DOHH2 (cell line): ENCODE results near the gene C2CD3.

Experiments used
- EZH2phosphoT487 ChIP-seq: fragments of 200-600 bp; sonication (generic); IDR thresholded peaks from 2 replicates; pipeline ENCODE4 v1.6.1; 2017; ENCODE audit warnings: borderline replicate concordance, mild to moderate bottlenecking, antibody characterized with exemption, low read length, moderate library complexity, mixed read lengths
- TF ChIP-seq, protein P1 (sequence below): fragments of 200-600 bp; sonication (generic); IDR thresholded peaks from one replicate; pipeline ENCODE4 v1.5.1; 2014; ENCODE audit warnings: antibody characterized with exemption, mild to moderate bottlenecking, low read depth, low read length; ENCODE audit not compliant: poor library complexity, severe bottlenecking

DNA sequence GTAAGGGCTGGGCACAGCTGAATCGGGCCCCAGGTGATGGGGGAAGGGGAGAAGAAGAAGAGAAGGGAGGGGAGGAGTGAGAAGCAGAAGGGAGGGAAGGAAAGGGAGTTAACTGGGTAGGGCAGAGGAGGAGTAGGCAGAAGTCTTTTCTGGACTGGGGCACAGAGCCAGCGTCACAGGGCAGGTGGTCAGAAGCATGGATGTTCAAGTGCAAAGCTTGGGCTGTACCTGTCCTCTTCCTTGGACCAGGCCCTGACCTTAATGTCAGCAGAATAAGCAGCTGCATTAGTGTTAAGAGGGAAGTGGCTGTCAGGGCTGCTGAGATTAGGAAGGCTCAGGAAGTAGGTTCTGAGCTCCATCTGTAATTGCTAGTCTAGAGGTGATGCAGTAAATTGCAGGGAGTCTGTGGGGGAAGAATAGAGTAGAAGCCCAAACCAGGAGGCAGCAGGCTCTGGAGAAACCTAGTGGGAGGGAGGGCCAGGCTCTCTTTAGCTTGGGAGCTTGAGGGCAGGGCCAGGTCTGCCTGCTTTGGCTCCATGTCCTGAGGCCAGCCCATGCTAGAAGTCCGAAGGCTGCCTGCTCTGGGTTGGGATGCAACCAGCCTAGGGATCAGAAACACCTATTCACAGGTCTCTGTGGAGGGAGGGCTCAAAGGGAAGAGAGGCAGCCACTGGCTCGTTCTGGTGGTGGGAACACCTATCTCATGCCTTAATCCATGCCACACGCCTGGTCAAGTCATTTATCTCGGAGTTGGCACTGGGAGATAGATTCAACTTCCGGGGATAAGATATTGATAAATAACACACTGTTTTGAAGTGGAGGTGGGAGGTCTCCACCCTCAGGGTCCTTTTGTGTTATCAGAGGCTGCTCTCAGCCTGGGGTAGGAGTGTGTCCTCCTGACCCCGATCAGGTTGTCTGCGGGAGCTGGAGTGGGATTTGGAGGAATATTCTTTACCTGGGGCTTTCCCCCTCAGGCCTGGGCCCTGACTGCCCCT lies 160.2 kb downstream of the C2CD3 start:
- TF ChIP-seq, protein P1, sequence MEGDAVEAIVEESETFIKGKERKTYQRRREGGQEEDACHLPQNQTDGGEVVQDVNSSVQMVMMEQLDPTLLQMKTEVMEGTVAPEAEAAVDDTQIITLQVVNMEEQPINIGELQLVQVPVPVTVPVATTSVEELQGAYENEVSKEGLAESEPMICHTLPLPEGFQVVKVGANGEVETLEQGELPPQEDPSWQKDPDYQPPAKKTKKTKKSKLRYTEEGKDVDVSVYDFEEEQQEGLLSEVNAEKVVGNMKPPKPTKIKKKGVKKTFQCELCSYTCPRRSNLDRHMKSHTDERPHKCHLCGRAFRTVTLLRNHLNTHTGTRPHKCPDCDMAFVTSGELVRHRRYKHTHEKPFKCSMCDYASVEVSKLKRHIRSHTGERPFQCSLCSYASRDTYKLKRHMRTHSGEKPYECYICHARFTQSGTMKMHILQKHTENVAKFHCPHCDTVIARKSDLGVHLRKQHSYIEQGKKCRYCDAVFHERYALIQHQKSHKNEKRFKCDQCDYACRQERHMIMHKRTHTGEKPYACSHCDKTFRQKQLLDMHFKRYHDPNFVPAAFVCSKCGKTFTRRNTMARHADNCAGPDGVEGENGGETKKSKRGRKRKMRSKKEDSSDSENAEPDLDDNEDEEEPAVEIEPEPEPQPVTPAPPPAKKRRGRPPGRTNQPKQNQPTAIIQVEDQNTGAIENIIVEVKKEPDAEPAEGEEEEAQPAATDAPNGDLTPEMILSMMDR, result no peak
- TF ChIP-seq EZH2phosphoT487, result no peak
